Sigmoid colon (tissue), 4 donors: ENCODE measurements around the gene FYTTD1.

Experiments used
- CTCF ChIP-seq, 4 experiments: fragments of 450-650 bp in 3 of 4; fragments of 200-600 bp in 1 of 4; IDR thresholded peaks; one replicate each; pipeline ENCODE4 v1.5.1; 2016 to 2019; ENCODE audit warnings: antibody characterized with exemption in 4 of 4, mild to moderate bottlenecking in 3 of 4, moderate library complexity in 2 of 4
- EP300 ChIP-seq, 4 donors: sonication (generic); formaldehyde crosslinking; IDR thresholded peaks; one replicate each; pipeline ENCODE4 v1.6.1; 2017; ENCODE audit warnings: antibody characterized with exemption in 4 of 4
- POLR2A ChIP-seq, 2 donors: fragments of 450-650 bp; IDR thresholded peaks; one replicate each; pipeline ENCODE4 v1.6.1; 2016; ENCODE audit warnings: antibody characterized with exemption in 2 of 2, mild to moderate bottlenecking in 2 of 2, moderate library complexity in 2 of 2

DNA sequence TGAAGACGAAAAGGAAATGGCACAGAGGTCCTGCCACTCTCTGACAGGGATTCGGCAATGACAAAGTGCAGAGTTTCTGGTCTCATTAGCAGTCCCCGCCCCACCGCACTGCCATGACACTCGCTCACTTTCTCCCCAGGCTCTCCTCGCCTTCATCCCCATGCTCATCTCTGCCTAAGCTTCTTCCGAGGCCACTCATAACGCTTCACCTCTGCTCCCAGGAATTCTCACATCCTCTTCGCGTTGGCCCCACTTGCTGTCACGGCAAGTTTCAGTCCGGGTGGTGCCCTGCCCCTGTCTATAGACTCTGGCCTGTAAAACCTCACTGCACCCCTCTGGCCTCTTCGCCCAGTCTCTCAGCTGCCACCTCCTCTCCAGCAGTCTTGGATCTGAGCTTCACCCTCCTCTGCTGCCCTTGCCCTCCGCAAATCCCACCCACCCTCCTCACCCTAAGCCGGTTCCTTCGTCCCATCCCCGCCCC, 13.6 kb upstream of the FYTTD1 start:
- TF ChIP-seq CTCF (IDR thresholded peaks at IDR 0.05): no peak
- no peak for TF ChIP-seq POLR2A (IDR thresholded peaks at IDR 0.05)
- TF ChIP-seq EP300 (IDR thresholded peaks at IDR 0.05): no peak
